HG03354 (cell line): ENCODE data around the gene LUZP1.
"Not testable (repeated sequence)": the region's sequence is repeated elsewhere in the genome, so short reads cannot be mapped to it uniquely, and the experiment has no call there.

ENCODE experiments used
- ATAC-seq: cut with Tn5 transposase; IDR thresholded peaks from one replicate; pipeline ENCODE4 v1.9.1; 2021; ENCODE audit warnings: mild to moderate bottlenecking; ENCODE audit not compliant: unreplicated experiment, poor library complexity, severe bottlenecking

The LUZP1 gene

GRCh38 chr1:23191199-23191598 is 22.5 kb upstream of the LUZP1 start:
- ATAC-seq = no peak

GRCh38 chr1:23188936-23189452 is 20.3 kb upstream of the LUZP1 start:
- not testable (repeated sequence) for ATAC-seq

DNA sequence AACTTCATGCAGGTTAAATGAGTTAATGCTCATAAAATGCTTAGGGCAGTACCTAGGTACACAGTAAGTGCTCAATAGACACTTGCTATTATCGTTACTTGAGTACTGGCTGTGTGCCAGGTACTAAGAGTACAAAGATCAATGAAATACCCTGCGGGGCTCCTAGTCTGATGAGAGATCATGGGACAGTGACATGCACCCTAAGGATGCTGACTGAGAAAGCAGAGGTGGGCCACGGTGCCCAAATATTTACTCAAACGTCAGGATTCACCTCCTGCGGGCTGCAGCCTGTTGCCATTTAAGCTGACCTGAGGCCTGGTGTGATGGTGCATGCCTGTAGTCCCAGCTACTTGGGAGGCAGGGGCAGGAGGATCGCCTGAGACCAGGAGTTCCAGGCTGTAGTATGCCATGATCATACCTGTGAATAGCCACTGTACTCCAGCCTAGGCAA is 19.8 kb upstream of the LUZP1 start:
- ATAC-seq = no peak

GRCh38 chr1:23187637-23188036 is 19.0 kb upstream of the LUZP1 start:
- ATAC-seq = no peak

DNA sequence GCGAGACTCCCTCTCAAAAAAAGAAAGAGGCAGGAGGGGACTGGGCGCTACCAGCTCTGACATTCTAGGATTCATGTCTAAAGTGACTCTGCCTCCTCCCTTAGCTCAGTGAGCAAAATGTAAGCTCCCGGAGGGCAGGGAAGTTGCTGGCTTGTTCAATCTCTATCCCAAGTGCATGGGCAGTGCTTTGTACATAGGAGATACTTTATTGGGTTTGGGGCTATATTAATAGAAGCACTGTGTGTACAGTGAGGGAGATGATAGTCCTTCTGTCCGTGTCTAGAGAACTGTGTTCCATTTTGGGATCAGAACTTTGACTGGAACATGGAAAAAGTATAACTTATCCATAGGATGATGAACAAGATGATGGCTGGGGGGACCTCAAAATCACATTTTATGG is 16.7 kb upstream of the LUZP1 start:
- no peak for ATAC-seq

DNA sequence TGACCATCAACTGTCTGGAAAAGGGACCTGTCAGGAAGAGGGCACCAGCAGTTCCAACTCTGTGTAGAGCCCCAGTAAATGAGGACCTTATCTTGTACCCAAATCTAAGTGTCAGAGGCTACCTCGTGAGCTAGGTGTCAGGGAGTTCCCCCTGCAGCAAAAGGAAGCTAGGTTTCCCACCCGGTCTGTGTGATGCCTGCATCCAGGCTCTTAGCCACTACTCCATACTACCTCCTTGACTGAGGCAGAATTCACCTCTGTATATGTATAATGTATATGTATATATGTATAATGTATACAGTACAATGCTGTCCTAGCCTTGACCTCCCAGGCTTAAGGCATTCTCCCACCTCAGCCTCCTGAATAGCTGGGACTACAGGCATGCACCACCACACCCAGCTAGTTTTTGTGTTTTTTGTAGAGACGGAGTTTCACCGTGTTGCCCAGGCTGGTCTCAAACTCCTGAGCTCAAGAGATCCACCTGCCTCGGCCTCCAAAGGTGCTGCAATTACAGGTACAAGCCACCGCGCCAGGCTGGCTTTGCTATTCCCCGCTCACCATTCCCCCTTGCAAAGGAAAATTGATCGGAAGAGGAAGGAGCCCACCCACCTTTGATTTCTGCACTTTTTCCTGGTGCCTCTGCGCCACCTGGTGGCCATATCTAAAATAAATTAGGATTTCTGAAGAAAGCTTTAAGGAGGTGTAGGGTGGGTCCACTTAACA is 15.7 kb upstream of the LUZP1 start:
- ATAC-seq = no peak

DNA sequence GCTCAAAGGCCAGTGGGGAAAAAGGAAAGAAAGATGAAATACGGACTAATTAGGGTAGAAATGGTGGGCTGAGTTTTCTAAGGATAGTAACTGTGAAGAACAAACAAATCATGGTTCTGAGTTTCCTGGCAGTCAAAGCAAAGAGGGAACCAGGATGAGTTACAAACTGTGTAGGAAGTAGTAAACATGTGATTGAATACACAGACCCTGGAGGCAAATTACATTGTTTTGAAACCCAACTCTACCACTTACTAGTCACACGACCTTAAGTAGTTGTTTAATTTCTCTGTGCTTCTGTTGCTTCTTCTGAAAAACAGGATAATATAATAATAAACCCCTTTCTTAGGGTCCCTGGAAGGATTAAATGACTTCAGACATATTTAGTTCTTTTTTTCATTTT is 11.2 kb upstream of the LUZP1 start:
- ATAC-seq = no peak

GRCh38 chr1:23178950-23179349 is 10.3 kb upstream of the LUZP1 start:
- no peak for ATAC-seq

DNA sequence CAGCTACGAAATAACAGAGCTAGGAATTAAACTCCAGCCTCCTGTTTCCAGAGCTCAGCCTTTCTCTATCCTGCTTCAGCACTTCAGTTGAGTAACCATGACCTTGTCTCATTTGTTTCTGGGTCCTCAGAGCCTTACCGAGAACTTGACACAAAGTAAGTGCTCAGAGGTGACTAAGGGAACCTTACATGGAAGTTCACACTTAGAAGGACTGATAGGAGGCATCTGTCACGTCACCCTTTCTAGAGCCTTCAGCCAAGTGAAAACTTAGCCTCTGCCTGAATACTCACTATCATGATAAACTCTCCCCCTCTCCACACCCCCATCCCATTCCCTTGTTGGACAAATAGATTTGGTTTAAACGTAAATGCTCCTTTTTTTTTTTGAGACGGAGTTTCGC is 9.8 kb upstream of the LUZP1 start:
- no peak for ATAC-seq

- ATAC-seq = peak; percentile 87
These were observed 9.1 kb upstream of the LUZP1 start for GRCh38 chr1:23177438-23178380.

DNA sequence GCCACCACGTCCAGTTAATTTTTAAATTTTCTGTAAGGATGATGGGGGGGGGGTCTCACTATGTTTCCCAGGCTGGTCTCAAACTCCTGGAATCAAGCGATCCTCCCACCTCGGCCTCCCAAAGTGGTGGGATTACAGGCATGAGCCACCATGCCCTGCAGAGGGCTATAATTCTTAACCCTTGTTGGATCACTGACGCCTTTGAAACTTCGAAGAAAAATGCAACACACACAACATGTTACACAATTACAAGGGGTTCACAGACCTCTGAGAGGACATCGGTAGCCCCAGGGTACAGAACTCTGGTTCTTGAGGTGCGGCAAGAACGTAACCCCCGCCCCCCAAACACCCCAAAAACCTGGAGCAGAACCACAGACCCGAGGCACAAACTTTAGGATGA is 8.4 kb upstream of the LUZP1 start:
- ATAC-seq = no peak

DNA sequence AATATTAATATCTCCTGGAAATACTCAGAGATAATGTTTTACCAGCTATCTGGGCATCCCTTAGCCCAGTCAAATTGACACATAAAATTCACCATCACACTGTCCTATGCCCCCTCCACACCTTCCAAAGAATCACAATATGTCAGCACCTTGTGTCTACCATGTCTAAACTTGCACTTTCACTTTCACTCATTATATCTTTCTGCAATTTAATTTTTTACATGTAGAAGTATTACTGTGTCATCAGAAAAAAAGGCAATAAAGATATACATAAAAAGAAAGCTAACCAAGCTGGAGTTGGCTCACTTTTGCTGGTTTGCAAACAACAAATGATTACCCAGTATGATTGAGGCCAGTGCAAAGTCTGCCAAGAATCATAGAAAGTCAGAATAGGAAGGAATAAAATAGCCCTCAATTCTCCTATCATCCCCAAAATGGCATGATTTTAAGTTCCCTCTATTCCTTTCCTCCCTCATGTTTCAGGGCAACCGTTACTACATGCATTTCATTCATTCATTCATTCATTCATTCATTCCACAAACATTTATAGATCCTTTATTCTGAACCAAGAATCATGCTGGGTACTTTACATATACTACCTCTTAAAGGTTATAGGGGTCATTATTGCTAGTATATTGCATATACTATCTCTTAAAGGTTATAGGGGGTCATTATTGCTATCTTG is 5.9 kb upstream of the LUZP1 start:
- no peak for ATAC-seq

DNA sequence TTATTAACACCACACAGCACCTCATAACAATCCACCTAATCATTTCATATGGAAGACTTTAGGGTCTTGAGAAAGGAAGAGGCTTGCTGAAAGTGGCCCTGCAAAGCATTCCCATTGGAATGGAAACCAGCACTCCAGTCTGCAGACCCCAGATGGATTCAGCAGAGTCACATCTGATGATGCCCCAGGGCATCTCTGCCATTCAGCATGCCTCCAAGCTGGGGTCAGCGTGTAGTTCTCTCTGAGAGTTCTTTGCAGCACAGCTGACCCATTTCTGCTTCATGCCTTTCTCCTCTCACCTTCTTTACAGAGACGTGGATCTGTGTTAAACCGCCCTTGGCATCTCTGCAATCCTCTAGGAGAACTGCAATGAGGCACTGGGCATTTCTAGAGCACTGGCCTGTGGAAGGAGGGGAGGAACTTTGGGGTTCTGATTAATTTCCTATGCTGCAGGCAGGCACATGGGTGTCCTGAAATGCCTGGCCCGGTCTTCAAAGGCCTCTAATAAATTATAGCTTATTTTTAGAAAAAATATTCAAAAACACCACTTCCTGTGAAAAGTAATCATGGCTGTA is 2.6 kb upstream of the LUZP1 start:
- no peak for ATAC-seq

DNA sequence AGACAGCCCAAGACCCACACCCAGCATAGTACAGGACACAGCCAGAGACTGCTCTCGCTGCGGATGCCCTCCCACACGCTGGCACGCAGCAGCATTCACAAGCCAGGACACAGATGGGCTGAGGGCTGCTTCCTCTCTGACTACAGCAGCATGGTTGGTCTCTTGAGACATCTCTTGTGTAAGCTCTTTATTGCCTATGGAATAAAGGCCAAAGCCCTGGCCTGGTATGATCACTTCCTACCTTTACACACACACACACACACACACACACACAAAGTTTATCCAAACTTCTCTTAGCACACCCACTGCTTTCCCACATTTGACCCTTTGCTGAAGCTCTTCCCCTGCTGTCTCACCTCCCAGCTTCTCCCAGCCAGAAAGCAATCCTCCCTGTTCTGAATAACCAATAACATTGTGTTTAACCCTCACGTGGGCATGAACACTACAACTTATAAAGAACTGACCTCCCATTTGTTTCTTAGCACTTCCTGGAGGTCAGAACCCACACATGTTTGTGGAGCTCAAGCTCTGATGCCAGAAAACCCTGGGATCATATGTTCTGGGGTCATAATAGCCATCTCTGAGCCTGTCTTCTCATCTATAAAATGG is 1.2 kb upstream of the LUZP1 start:
- no peak for ATAC-seq

- ATAC-seq = no peak
These were observed 529 bp upstream of the LUZP1 start for GRCh38 chr1:23169195-23169575.

DNA sequence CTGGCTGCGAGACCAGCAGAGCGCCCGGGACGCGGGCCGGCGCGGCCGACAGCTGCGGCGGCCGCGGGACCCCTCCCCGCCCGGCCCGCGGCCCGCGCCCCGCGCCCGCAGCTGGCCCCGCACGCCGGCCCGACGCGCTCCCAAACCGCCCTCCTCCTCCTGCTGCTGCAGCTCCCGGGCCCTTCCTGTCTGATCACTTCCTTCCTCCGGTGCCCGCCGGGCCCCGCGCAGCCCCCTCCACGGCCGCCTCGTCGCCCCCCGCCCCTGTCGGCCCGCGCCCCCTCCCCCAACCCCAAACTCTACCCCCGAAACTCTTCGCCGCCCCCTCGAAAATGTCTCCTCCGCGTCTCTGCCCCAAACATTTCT is 594 bp downstream of the LUZP1 start:
- peak; percentile 38 for ATAC-seq

GRCh38 chr1:23167353-23168078 is 1.1 kb downstream of the LUZP1 start:
- peak; percentile 18 for ATAC-seq

GRCh38 chr1:23166854-23167253 is 1.8 kb downstream of the LUZP1 start:
- ATAC-seq = no peak

DNA sequence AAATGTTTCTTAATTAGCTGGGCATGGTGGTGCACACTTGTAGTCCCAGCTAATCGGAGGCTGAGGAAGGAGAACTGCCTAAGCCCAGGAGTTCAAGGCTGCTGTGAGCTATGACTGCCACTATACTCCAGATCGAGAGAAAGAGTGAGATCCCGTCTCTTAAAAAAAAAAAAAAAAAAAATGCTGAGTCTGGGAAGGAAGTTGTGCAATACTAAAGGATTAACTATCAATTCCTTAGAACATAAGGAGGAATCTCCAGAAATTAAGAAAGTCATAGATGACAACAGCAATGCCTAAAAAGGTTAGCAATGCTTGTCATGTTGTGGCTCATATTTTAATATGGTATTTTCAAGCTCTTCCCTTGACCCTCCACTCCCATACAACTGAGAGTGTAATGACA is 5.3 kb downstream of the LUZP1 start:
- no peak for ATAC-seq
